HTR-8/SVneo (cell line): ENCODE results near the gene PARD3B.

Source experiments
- DNase-seq: peaks from one replicate; pipeline ENCODE4 v3.0.0; 2011; ENCODE audit warnings: low spot score, mixed read lengths; ENCODE audit not compliant: insufficient read length
- FAIRE-seq: peaks from 2 replicates; lab custom pipeline; 2011; peaks lifted over from hg19 to GRCh38; lab: Jason Lieb, UNC

The PARD3B gene

DNA sequence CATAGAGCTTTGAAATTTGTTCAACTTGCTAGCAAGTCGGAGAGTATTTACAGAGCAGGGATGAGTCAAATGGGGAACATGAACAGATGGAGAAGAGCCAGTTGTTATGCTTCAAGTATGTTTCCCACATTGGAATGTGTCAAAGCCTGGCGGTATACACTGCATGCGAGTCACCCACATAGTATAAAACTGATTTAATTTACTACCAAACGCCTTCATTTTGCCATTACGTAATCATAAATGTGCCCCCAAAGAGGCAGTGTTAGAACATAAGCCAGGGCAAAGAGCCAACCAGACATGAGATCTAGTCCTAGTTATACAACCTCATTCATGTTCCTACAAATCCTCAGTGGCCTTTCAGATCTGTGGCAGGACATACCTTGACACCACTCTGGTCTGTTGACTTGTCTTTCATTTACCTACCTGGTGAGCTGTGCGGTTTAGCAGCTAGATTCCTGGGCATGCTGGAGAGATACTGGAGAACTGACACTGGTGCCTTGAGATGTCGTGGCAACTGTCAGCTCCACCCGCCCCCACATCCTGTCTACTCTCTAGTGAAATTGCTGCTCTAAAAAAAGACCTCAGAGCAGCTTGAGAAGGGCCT lies 1115.3 kb downstream of the PARD3B start:
- no peak for FAIRE-seq
- no peak for DNase-seq

DNA sequence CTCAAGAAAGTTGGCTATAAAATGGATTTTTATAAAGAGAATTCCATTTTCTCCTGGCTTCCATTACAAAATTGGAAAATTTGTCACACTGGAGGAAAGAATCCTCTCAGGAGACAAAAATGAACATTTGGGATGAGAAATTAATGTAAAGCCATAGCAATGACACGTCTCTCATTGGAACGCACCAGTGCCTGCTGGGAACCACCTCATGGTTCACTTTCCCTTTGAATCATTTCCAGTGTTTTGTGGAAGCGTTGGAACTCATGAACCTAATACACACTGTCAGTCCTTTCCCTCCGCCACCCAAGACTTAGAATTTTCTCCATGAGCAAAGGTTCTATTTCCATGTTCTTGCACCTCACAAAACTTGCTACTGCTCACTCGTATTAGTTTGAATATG lies 1116.0 kb downstream of the PARD3B start:
- no peak for FAIRE-seq
- DNase-seq: no peak

DNA sequence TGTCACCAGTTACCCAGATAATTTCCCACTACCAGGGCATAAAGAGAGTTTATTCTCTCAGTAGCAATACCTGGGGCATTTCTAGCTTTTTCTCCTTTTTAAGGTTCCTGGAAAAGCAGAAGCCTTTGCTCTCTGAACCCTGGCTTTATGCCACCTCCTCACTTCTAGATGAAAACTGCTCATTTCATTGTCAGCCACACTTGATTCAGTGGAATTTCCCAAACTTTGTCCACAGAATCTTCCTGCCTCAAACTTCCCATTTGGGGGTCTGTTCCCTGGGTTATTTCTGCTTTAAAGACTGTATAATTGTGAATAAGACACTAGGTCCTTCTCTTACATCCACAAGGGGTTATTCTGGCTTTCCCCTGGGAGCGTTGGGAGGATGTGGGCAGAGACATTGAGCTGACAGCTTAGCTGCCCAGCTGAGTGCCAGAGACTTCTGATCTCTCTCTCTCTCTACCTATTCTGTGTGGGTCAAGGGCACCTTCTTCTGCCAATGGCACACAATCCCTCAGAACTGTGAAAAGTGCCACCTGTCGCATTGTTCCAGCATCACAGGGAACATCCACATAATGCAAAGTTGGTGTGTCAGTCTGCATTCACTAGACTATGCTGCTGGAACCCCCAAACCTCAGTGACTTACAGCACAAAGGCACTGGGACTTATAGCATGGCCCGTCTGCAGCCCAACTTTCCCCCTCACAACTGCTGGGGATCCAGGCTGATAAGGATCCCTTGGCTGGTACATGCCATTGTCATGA lies 1117.1 kb downstream of the PARD3B start:
- FAIRE-seq: no peak

DNA sequence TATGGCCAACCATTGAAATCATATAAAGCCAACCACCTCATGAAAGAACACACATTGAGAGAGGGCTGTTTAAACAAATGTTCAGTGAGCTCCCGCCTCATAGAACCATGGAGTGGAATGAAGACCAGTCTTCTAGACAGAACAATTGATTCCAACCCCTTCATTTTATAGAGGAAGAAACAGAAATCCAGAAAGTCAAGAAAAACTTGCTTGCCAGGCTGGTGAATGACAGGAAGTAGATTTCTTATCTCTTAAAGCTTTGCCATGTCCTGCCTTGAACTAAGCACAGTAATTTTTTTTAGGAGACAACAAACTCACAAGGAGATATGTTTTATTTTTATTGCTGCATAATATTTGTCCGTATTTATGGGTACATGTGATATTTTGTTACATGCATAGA lies 1120.5 kb downstream of the PARD3B start:
- FAIRE-seq: no peak
- DNase-seq: no peak

More for the DNA sequence above, 1117.1 kb downstream of the PARD3B start:
- no peak for DNase-seq
